Measurements from ENCODE around the gene DOCK11.

The DOCK11 gene

GRCh38 chrX:118534716-118535493 lies 39.3 kb downstream of the DOCK11 start:
- DNase-seq = no peak

DNA sequence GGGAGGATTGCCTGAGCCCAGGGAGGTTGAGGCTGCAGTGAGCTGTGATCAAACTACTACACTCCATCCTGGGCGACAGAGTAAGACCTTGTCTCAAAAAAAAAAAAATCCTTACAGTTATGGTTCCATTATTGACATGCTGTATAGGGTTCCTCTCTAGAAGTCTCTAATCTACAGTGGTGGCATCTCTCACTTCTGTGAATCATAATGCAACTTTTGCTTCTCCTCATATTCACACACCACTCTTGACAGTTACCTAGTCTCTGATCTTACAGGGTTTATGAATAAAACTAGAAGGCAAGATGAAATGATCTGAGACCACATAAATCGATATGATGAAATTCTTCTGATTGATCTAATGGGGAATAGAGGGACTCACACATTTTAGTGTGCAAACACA lies 40.6 kb downstream of the DOCK11 start:
- no peak for DNase-seq

DNA sequence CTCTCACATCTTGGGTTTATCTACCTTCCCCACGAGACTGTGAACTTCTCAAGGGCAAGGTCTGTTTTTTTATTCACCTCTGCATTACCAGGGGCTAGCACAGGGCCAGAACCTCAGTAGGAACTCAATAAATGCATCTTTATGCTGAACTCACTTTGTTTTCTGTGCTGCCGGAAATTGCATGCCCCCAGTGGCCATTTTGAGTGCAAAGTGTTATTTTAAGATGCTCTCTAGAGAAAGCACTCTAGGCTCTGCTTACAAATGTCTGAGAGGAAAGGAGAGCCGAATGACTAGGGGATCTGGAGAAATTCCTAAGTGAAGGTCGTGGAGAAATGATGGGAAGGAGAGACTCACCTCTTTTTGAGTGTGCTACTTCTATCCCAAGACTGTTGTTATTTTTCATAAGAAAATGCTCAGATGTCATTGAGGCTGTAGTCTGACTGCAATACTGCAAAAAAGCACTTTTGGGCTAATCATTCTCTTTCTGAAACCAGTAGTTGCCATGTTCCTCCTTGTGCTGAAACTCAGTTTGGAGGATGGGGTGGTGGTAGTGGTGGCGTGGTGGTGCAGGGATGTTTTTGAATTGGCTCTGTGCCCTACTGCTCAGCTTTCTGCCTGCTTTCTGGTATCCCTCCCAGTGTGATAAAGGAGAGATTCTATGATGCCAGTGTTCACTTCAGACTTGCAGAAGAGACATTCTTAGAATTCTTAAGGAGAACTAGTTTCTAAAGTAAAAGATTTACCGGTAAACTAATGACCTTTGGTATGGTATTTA lies 41.3 kb downstream of the DOCK11 start:
- DNase-seq = no peak

- DNase-seq = no peak
Observed at GRCh38 chrX:118538386-118538785, 42.8 kb downstream of the DOCK11 start.

DNA sequence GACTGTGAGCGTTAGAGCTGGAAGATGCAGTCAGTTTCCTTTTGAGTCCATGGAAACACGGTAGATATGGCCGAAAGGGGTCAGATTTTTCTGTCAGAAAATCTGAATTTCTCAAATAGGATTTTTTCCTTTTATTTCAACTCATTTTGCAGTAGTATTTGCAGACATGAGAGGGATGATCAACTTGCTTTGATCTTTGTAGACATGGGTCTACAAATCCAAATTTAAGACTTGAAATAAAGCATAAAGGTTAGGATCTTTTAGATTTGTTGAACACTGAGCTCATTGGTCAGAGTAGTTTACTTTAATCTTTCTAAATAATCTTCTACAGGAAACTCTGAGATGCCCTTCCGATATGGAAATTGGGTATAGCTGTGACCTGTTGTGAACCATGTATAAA lies 44.7 kb downstream of the DOCK11 start:
- DNase-seq = no peak

- DNase-seq = no peak
Observed at GRCh38 chrX:118541482-118541881, 45.9 kb downstream of the DOCK11 start.

GRCh38 chrX:118545510-118545909 lies 49.9 kb downstream of the DOCK11 start:
- no peak for DNase-seq

DNA sequence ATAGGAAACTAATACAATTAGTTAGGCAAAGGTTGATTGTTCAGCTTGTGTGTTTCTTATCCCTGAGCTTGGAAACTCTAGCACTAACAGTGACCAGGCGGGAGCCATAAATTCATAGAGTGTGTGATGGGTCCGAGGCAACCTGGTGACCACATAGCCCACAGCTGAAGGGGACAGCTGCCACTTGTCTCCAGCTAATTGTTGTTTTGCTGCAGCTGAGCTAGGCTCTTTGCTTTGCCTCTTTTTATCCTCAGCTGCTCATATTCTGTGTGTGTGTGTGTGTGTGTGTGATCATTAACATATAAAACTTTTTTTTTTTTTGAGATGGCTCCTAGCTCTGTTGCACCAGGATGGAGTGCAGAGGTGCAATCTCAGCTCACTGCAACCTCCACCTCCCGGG lies 53.2 kb downstream of the DOCK11 start:
- no peak for DNase-seq

- no peak for DNase-seq
Observed at GRCh38 chrX:118550792-118551191, 55.2 kb downstream of the DOCK11 start.

- DNase-seq = no peak
Observed at GRCh38 chrX:118551426-118551825, 55.8 kb downstream of the DOCK11 start.

DNA sequence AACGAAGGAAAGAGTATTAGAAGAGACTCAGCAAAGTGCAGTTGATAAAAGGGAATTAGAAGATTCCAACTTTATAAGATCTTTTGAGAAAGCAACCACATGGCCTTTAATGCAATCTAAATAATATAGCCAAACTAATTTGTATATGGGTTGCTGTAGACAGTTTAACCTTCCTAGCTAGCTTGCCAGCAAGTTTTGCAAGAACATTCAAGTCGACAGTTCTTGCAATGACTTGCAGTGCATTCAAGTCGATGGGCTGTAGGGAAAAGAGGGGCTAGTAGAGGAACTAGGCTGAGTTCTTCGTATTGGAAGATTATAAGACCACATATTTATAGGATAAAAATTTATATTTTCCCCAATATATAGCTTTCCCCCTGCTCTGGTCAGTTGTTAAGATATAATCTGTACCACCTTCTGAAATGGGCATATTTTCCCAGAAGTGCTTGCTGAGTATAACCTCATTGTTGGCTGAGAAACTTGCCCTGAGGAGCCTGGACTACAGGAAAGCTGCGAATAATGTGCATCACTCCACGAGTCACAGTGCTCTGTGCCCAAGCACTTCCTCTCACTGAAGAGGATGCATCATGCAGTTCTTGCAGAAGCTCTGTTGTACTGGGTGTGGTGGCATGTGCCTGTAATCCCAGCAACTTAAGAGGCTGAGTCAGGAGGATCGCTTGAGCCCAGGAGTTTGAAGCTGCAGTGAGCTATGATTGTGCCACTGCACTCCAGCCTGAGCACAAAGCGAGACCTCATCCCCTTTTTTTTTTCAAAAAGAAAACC lies 56.7 kb downstream of the DOCK11 start:
- DNase-seq = no peak

DNA sequence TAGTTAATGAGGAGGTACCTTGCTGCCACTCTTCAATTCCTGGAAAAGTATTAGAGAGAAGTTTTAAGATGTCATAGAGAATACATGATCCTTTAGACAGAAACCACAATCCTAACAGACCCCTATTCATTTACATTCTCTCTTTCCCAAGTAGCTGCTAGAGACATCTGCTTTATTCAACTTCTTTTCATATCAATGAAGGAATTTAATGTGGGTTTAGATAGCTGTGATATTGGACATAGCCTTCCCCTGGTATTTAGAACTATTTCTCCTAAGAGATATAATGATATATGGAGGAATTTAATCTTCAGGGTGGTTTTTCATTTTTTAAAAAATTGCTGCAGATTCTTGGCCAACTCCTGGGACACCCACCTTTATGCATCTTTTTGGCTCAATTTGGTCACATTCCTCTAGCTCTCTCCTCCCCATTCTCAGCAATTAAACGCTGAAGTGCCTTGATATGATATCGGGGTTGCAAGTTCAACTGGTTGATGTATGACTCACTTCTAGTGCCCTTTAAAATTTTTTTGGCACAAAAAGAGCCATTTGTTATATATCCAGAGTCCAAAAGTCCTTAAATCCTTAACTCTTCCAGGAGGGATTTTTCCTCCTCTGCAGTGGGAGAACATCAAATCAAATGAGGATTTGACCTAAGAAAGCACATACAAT lies 57.6 kb downstream of the DOCK11 start:
- DNase-seq = no peak

DNA sequence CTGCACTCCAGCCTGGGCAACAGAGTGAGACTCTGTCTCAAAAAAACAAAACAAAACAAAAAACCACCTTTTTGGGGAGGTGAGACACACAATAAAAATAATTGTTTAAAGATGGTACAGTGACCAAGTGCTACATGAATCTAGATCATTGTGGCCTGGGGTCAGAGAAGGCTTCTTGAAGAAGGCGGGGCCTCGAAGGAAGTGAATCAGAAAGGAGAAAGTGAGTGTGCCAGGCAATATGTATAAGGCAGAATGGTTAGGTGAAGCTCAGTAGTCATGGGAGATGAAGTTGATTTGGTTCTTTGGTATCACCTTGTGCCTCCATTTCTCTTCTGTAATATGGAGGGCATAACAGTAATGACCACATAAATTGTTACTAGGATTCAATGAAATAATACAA lies 58.9 kb downstream of the DOCK11 start:
- DNase-seq = no peak

- no peak for DNase-seq
Observed at GRCh38 chrX:118558926-118559325, 63.3 kb downstream of the DOCK11 start.

DNA sequence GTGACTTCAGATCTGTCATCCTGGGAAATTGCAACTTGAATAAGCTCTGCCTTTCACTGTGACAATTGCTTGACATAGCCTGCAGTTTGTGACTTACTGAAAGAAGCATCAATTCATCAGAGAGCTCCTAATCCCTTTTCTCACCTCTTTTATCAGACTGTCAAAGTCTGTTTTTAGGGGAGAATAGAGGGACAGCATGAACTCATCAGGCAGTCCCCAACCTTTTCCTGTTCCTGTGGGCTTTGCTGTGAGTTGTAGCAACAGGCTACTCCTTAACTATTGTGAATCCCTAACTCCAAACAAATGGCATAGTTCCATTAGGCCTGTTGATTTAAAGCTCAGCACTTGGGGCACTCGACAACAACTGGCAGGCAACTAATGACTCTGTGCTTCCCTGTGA lies 64.9 kb downstream of the DOCK11 start:
- no peak for DNase-seq

DNA sequence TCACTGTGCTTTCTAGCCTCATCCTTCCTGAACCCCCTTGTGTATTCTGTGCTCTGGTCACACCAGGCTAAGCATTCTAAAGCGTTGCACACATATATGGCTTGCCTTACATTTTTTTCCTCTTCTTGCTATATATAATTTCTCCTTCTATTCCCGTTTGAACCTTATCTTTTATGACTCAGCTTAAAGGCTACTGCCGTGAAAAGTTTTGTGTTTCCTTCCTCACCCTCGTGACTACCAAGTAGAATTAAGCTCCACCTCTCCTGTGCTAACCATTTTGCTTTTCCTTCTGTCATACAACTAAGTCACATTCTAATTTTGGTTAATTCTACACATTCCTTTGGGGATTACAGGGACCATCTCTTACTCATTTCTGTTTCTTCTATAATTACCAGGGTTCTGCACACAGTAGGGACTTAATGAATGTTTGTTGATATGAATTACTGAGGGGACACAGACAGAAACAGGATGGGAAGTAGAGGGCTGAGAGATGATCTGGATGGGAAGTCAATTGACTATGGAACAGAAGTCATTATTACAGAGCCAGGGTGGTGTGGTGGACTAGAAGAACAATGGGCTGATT lies 67.1 kb downstream of the DOCK11 start:
- DNase-seq = no peak

- no peak for DNase-seq
Observed at GRCh38 chrX:118564498-118564897, 68.9 kb downstream of the DOCK11 start.

- DNase-seq = no peak
Observed at GRCh38 chrX:118565853-118566252, 70.2 kb downstream of the DOCK11 start.

DNA sequence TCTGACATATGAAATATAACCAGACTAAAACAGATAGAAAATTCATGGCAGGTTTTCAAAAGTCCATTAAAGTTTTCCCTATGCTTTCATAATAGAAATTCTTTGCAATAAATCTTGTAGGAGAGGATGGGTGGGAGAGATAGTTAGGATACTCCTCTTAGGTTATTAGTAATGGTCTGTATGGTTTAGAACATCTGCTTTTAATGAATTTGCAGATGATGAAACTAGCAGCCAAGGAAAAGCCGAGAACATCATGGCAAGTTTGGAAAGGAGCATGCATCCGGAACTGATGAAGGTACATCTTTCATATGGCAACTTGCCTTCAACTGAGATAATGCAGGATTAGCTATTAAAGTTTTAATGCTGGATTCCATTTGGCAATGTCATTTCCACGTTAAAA lies 70.7 kb downstream of the DOCK11 start:
- no peak for DNase-seq

DNA sequence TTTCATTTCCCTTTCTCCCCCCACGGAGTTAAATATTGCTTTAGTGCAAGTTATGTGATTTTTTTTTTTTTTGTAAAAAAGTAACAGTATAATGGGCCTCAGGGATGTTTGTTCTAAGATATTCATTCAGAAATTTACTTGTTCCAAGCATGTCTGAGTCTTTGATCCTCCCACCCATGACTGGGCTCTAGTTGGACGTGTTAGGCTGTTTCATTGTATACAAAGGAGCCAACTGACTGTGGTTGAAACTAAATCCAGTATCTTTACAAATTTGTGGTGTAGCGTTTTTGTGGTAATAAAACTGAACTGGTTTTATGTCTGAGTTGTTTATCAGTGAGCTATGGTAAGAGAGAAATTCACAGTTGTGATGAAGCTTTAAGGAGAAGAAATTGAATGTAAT lies 74.1 kb downstream of the DOCK11 start:
- DNase-seq = no peak

DNA sequence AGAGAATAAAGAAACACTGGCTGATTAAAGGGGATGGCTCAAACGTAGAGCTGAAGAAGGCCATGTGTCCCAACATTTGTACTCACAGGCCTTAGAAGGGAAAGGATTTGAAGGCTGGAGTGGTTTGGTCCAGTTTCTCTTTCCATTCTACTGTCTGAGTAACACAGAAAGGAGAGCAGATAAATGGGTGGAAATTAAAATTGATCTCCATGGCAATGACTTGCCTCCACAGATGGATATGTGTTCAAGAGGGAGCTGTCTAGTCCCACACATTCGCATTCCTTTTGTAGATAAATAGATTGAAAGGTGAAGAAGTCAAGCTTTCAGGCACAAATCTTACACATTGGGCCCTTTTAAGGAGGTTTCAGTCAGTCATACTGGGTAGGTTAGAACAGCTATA lies 74.6 kb downstream of the DOCK11 start:
- no peak for DNase-seq

DNA sequence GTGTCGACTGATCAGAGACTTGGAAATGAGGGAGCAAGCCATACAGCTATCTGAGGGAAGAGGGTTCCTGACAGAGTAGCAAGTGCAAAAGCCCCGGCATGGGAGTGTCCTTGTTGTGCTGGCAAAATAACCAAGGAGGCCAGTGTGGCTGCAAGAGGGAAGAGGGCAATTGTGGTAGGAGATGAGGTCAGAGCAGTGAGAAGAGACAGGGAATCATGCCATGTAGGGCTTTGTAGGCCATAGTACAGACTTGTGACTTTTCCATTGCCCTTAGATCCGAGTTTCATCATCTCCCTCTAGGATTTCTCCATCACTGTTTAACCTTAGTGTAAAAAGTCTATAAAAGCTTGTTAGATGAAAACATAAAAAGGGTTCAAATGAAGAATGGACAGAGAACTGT lies 76.2 kb downstream of the DOCK11 start:
- DNase-seq = no peak

DNA sequence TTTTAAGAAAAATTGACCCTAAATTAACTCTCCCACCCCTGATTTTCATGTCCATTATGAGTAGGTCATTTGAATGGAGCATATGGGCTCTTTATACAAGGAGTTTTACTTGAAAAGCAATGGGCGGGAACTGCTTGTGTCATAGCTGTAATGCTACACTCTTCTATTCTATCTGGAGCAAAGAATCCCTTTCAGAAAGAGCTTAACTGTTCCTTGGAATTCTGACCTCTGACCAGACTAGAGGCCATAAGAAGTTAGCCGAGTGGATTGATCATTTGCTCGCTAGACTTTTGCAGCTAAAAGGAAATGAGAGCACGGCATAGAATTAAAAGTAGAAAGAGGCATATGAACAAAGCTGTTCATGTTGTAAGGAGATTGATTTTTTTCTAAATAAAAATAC lies 79.1 kb downstream of the DOCK11 start:
- DNase-seq = no peak

Measured in right forelimb (tissue), 1 donor.